ENCODE measurements around the gene MAP2K1.

Gene MAP2K1

DNA sequence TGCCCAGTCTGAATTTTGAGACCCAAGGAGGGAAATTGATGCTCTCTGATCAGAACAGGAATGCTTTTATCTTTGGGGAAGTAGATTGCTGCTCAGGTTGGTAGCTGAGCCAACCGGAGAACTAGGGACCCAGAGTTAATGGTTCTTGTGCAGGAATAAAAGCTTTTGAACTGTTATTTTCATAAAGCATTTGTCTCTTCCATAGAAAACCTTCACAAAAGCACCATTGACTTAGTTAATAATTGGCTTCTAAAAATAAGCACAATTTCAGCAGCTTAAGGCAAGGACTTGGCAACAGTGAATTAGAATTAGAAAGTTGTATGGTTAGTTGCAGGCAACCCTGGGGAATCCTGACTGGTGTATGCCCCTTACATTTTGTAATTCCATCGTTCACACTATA is 53.8 kb downstream of the MAP2K1 start:
- Histone ChIP-seq H3K36me3 (ENCODE audit: control insufficient read depth, low read length) (peaks cover 88% of the 10 kb centered on the region), H3K27me3 (ENCODE audit: control insufficient read depth, low read length) (no peaks in the 10 kb centered on the region), H3K9me2 (replicated peaks; ENCODE audit: control insufficient read depth, low read length) (no peaks in the 10 kb centered on the region), H3K9me3 (ENCODE audit: control insufficient read depth, insufficient read depth, low read length) (no peaks in the 10 kb centered on the region), H3K27ac (ENCODE audit: low read depth, low read length) (no peak overlapping the region), H3K79me2 (ENCODE audit: control insufficient read depth, low read length) (peaks cover 27% of the 10 kb centered on the region), H3K4me3 (ENCODE audit: low read length) (no peak overlapping the region), H3K4me1 (ENCODE audit: control insufficient read depth, low read length) (no peaks in the 10 kb centered on the region), H3K4me2 (ENCODE audit: low read length) (no peak overlapping the region), H3F3A (ENCODE audit: control insufficient read depth, insufficient read depth) (0 out of 2 replicates have a peak, but pooled peaks cover 2% of the 10 kb centered on the region), H4K20me1 (ENCODE audit: control insufficient read depth, insufficient read depth, low read depth, low read length) (no peaks in the 10 kb centered on the region)
- TF ChIP-seq EZH2phosphoT487 (IDR thresholded peaks at IDR 0.05; ENCODE audit: borderline replicate concordance, low read length) (no peak), CTCF (IDR thresholded peaks at IDR 0.05; ENCODE audit: low read depth, low read length, poor library complexity, severe bottlenecking) (no peak)

DNA sequence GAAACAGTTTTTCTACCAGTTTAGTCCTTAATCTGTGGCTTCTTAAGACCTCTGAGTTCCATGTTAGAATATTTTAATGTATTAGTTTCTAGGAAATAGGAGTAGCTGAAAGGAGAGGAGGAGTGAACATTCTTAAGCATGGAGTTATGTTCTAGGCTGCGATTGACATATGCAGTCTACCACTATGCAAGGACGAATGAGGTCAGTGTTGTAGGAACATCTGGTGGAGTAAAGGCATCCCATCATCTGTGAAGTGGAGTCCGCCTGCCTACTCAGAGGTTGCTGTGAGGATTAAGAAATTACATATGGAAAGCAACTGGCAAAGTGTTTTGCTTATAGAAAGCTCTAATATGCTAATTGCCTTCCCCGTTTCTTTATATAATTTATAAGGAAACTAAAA is 65.7 kb downstream of the MAP2K1 start:
- TF ChIP-seq EZH2phosphoT487 (IDR thresholded peaks at IDR 0.05; ENCODE audit: borderline replicate concordance, low read length) (no peak), CTCF (IDR thresholded peaks at IDR 0.05; ENCODE audit: low read depth, low read length, poor library complexity, severe bottlenecking) (no peak)
- H3K4me2 ChIP-seq (ENCODE audit: low read length) = no peak overlapping the region
- H3K9me3 ChIP-seq (ENCODE audit: control insufficient read depth, insufficient read depth, low read length) = no peaks in the 10 kb centered on the region
- H3K27me3 ChIP-seq (ENCODE audit: control insufficient read depth, low read length) = no peaks in the 10 kb centered on the region
- no peaks in the 10 kb centered on the region for H3K9me2 ChIP-seq (replicated peaks; ENCODE audit: control insufficient read depth, low read length)
- H3F3A ChIP-seq (ENCODE audit: control insufficient read depth, insufficient read depth) = peaks cover 9% of the 10 kb centered on the region
- peaks cover 41% of the 10 kb centered on the region for H3K36me3 ChIP-seq (ENCODE audit: control insufficient read depth, low read length)
- peaks cover 14% of the 10 kb centered on the region for H3K79me2 ChIP-seq (ENCODE audit: control insufficient read depth, low read length)
- H4K20me1 ChIP-seq (ENCODE audit: control insufficient read depth, insufficient read depth, low read depth, low read length) = no peaks in the 10 kb centered on the region
- no peak overlapping the region for H3K4me3 ChIP-seq (ENCODE audit: low read length)
- peaks cover 37% of the 10 kb centered on the region for H3K4me1 ChIP-seq (ENCODE audit: control insufficient read depth, low read length)
- H3K27ac ChIP-seq (ENCODE audit: low read depth, low read length) = no peak overlapping the region

DNA sequence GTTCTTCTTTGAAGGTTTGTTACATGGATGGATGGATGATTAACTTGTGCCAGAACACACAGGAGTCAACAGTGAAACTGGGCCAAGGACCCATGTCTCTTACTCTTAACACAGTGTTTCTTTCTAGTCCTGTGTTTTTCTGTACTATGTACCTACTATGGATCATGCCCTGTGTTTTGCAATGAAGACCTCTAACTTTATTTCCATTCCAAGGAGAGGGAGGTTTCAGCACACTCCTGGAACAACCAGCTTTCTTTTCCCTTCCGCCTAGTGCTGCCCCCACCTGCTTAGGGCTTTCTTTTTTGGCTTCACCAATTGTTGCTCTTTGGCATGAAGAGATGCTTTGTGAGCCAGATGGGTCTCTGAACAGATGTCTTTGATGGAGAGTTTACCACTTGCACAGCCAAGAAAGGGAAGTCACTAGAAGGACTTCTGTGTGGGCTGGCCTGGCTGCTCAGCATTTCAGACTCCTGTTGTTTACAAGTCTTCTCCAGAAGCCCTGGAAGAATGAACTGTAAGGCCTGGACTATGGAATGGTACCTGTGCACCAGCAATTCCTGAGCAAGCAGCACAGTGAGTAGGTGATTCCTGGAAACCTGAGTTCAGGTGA is 66.4 kb downstream of the MAP2K1 start:
- peaks cover 21% of the 10 kb centered on the region for H3K79me2 ChIP-seq (ENCODE audit: control insufficient read depth, low read length)
- H3K9me2 ChIP-seq (replicated peaks; ENCODE audit: control insufficient read depth, low read length) = no peaks in the 10 kb centered on the region
- peaks cover 37% of the 10 kb centered on the region for H3K36me3 ChIP-seq (ENCODE audit: control insufficient read depth, low read length)
- H3K27me3 ChIP-seq (ENCODE audit: control insufficient read depth, low read length) = no peaks in the 10 kb centered on the region
- peaks cover 44% of the 10 kb centered on the region for H3K4me1 ChIP-seq (ENCODE audit: control insufficient read depth, low read length)
- H4K20me1 ChIP-seq (ENCODE audit: control insufficient read depth, insufficient read depth, low read depth, low read length) = no peaks in the 10 kb centered on the region
- no peaks in the 10 kb centered on the region for H3K9me3 ChIP-seq (ENCODE audit: control insufficient read depth, insufficient read depth, low read length)
- H3F3A ChIP-seq (ENCODE audit: control insufficient read depth, insufficient read depth) = peaks cover 9% of the 10 kb centered on the region
- TF ChIP-seq CTCF (IDR thresholded peaks at IDR 0.05; ENCODE audit: low read depth, low read length, poor library complexity, severe bottlenecking) = no peak
- TF ChIP-seq EZH2phosphoT487 (IDR thresholded peaks at IDR 0.05; ENCODE audit: borderline replicate concordance, low read length) = no peak
- no peak overlapping the region for H3K4me2 ChIP-seq (ENCODE audit: low read length)
- no peak overlapping the region for H3K27ac ChIP-seq (ENCODE audit: low read depth, low read length)
- no peak overlapping the region for H3K4me3 ChIP-seq (ENCODE audit: low read length)
